Hepatocyte (in vitro differentiated cells): ENCODE data around the gene HOTAIR. TPM values are rescaled to one million over a fixed set of nuclear protein-coding genes. Genes with fewer than 3 reads are reported as not detected.

Source experiments
- DNase-seq: peaks from one replicate; pipeline ENCODE4 v3.0.0-alpha.2; 2016; ENCODE audit warnings: low spot score
- H2AFZ ChIP-seq: fragments of 200-600 bp; sonication (generic); 2 replicates; pipeline ENCODE4 v1.6.0; 2016; ENCODE audit warnings: antibody characterized with exemption, mild to moderate bottlenecking
- H3K27ac ChIP-seq: fragments of 200-600 bp; sonication (generic); 2 replicates; pipeline ENCODE4 v1.5.1; 2016; ENCODE audit warnings: mild to moderate bottlenecking
- H3K27me3 ChIP-seq: fragments of 200-600 bp; sonication (generic); 2 replicates; pipeline ENCODE4 v1.6.1; 2016
- H3K36me3 ChIP-seq: fragments of 200-600 bp; sonication (generic); replicated peaks from 2 replicates; pipeline ENCODE4 v1.5.1; 2016; ENCODE audit warnings: low read depth; ENCODE audit not compliant: insufficient read depth
- H3K4me1 ChIP-seq: fragments of 200-600 bp; sonication (generic); 2 replicates; pipeline ENCODE4 v1.5.1; 2016; ENCODE audit warnings: mild to moderate bottlenecking, moderate library complexity; ENCODE audit not compliant: insufficient read depth
- H3K4me2 ChIP-seq: fragments of 200-600 bp; sonication (generic); 2 replicates; pipeline ENCODE4 v1.6.0; 2016
- H3K4me3 ChIP-seq: fragments of 200-600 bp; sonication (generic); 2 replicates; pipeline ENCODE4 v1.5.1; 2016; ENCODE audit warnings: mild to moderate bottlenecking
- H3K79me2 ChIP-seq: fragments of 200-600 bp; sonication (generic); 2 replicates; pipeline ENCODE4 v1.6.0; 2017; ENCODE audit warnings: mild to moderate bottlenecking
- H3K9me2 ChIP-seq: fragments of 200-600 bp; sonication (generic); replicated peaks from 2 replicates; pipeline ENCODE4 v1.6.0; 2017; ENCODE audit warnings: mild to moderate bottlenecking; ENCODE audit not compliant: insufficient read depth
- H3K9me3 ChIP-seq: fragments of 200-600 bp; sonication (generic); 2 replicates; pipeline ENCODE4 v1.5.1; 2016; ENCODE audit warnings: low read depth, mild to moderate bottlenecking
- H4K20me1 ChIP-seq: fragments of 200-600 bp; sonication (generic); 2 replicates; pipeline ENCODE4 v1.6.0; 2016; ENCODE audit warnings: mild to moderate bottlenecking; ENCODE audit not compliant: insufficient read depth, poor library complexity, severe bottlenecking
- EZH2 ChIP-seq: fragments of 200-600 bp; sonication (generic); IDR thresholded peaks from 2 replicates; pipeline ENCODE4 v1.6.1; 2016; ENCODE audit warnings: antibody characterized with exemption, mild to moderate bottlenecking, borderline replicate concordance
- EZH2phosphoT487 ChIP-seq: fragments of 200-600 bp; sonication (generic); IDR thresholded peaks from one replicate; pipeline ENCODE4 v1.6.1; 2018; ENCODE audit warnings: antibody characterized with exemption, mild to moderate bottlenecking, low read depth, moderate library complexity; ENCODE audit not compliant: unreplicated experiment, severe bottlenecking
- WGBS: methylation state at CpG from one replicate; pipeline ENCODE4 v1.1.6; 2016; ENCODE audit warnings: low lambda C conversion rate; ENCODE audit errors: missing lambda C conversion rate; 5-methylcytosine and 5-hydroxymethylcytosine counted together
- polyA plus RNA-seq: library from polyadenylated mRNA; unstranded; fragments of >200 nt; fragmentation: Nextera tagmentation; extraction: Ambion mirVana; gene quantifications from 2 replicates; pipeline ENCODE4 v1.2.1, GENCODE V29; 2016
- total RNA-seq: library from RNA; depleted of rRNA; stranded (reverse); fragments of >200 nt; gene quantifications from 2 replicates; pipeline ENCODE4 v1.2.3, GENCODE V29; 2014
- TF ChIP-seq, protein P1 (sequence below): fragments of 200-600 bp; sonication (generic); IDR thresholded peaks from 2 replicates; pipeline ENCODE4 v1.5.1; 2016; ENCODE audit warnings: antibody characterized with exemption, mild to moderate bottlenecking; ENCODE audit not compliant: poor library complexity

HOTAIR gene
- total and polyA plus RNA-seq, 2 experiments from 2014 or later = 0.82 to 0.90 TPM

DNA sequence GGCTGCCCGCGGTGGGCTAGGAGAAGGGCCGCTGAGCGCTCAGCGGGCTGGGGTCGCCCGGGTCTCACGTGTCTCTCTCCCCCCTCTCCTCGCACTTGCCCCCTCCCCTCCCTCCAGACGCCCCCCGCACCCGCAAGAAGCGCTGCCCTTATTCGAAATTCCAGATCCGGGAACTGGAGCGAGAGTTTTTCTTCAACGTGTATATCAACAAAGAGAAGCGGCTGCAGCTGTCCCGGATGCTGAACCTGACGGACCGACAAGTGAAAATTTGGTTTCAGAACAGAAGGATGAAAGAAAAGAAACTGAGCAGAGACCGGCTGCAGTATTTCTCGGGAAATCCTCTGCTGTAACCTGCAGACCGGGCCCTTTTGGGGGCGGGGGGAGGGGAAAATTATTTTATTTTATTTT is 314 bp upstream of the HOTAIR start:
- peak overlapping the region; percentile 81 for H2AFZ ChIP-seq
- H3K9me3 ChIP-seq = no peaks in the 10 kb centered on the region
- H3K27ac ChIP-seq = peak overlapping the region; percentile 52
- H3K27me3 ChIP-seq = peaks cover 90% of the 10 kb centered on the region
- no peaks in the 10 kb centered on the region for H3K36me3 ChIP-seq
- no peaks in the 10 kb centered on the region for H3K9me2 ChIP-seq
- H3K4me1 ChIP-seq = peaks cover 36% of the 10 kb centered on the region
- peak overlapping the region; percentile 44 for H3K4me3 ChIP-seq
- no peaks in the 10 kb centered on the region for H3K79me2 ChIP-seq
- H4K20me1 ChIP-seq = no peaks in the 10 kb centered on the region
- WGBS = 5% methylated on average over 15 of the region's 25 CpGs
- TF ChIP-seq, protein P1, sequence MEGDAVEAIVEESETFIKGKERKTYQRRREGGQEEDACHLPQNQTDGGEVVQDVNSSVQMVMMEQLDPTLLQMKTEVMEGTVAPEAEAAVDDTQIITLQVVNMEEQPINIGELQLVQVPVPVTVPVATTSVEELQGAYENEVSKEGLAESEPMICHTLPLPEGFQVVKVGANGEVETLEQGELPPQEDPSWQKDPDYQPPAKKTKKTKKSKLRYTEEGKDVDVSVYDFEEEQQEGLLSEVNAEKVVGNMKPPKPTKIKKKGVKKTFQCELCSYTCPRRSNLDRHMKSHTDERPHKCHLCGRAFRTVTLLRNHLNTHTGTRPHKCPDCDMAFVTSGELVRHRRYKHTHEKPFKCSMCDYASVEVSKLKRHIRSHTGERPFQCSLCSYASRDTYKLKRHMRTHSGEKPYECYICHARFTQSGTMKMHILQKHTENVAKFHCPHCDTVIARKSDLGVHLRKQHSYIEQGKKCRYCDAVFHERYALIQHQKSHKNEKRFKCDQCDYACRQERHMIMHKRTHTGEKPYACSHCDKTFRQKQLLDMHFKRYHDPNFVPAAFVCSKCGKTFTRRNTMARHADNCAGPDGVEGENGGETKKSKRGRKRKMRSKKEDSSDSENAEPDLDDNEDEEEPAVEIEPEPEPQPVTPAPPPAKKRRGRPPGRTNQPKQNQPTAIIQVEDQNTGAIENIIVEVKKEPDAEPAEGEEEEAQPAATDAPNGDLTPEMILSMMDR = no peak
- peak; percentile 57 for TF ChIP-seq EZH2
- peak overlapping the region; percentile 88 for H3K4me2 ChIP-seq
- no peak for DNase-seq

DNA sequence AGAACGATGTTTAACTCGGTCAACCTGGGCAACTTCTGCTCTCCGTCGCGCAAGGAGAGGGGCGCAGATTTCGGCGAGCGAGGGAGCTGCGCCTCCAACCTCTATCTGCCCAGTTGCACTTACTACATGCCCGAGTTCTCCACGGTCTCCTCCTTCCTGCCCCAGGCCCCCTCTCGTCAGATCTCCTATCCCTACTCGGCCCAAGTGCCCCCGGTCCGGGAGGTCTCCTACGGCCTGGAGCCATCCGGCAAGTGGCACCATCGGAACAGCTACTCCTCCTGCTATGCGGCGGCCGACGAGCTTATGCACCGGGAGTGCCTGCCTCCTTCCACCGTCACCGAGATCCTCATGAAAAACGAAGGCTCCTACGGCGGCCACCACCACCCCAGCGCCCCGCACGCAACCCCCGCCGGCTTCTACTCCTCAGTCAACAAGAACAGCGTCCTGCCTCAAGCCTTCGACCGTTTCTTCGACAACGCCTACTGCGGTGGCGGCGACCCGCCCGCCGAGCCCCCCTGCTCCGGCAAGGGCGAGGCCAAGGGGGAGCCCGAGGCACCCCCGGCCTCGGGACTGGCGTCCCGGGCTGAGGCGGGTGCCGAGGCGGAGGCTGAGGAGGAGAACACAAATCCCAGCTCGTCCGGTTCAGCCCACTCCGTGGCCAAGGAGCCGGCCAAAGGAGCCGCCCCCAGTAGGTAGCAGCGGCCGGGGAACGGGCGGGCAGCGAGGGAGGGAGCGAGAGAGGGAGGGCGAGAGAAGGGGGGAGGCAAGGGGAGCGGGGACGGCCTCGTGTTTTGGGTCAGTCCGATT is 1.3 kb downstream of the HOTAIR start:
- no peaks in the 10 kb centered on the region for H3K9me2 ChIP-seq
- no peaks in the 10 kb centered on the region for H4K20me1 ChIP-seq
- peak overlapping the region; percentile 88 for H3K4me2 ChIP-seq
- TF ChIP-seq EZH2phosphoT487 (peak; percentile 91), EZH2 (peak; percentile 97)
- TF ChIP-seq, protein P1 = no peak
- H3K27ac ChIP-seq = peak overlapping the region; percentile 52
- H3K9me3 ChIP-seq = no peaks in the 10 kb centered on the region
- WGBS = 3% methylated on average over 57 of the region's 71 CpGs
- peak overlapping the region; percentile 44 for H3K4me3 ChIP-seq
- peaks cover 27% of the 10 kb centered on the region for H3K4me1 ChIP-seq
- H3K27me3 ChIP-seq = peaks cover 96% of the 10 kb centered on the region
- peak; percentile 46 for DNase-seq
- H2AFZ ChIP-seq = peak overlapping the region; percentile 50
- H3K79me2 ChIP-seq = no peaks in the 10 kb centered on the region
- H3K36me3 ChIP-seq = no peaks in the 10 kb centered on the region

DNA sequence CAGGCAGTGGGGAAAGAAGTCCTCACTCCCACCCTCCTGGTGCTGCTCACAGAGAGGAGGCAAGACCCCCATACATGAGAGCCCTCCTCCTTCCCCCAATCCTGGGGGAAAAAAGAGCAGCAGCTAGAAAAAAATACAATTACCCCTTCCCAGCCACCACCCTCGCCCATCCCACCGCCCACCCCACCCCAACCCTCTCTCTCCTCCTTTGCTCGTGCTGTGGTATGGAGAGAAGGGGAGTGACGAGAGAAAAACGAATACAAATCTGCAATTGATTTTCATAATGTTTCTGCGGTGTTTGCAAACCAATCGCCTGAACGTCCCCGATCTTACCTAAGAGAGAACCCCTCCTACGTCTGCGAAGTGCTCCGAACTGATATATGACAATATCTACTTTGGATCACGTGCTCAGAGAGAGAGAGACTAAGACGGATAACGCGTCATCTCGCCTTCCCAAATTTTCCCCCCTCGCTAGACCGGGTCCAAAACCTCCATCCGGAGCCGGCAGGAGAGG is 2.0 kb downstream of the HOTAIR start, which contains the start of gene HOXC11:
TSS of gene HOXC11 (plus strand) at position 405 of the 514 bp plus-strand sequence. CDS start 116 bp downstream, outside the sequence.
- no peak for DNase-seq
- Histone ChIP-seq H3K79me2 (no peaks in the 10 kb centered on the region), H3K36me3 (no peaks in the 10 kb centered on the region), H3K27me3 (peaks cover 98% of the 10 kb centered on the region), H3K9me2 (no peaks in the 10 kb centered on the region), H3K4me2 (peak within 1 kb of the TSS; percentile 88), H3K27ac (peak within 1 kb of the TSS; percentile 52), H3K9me3 (no peaks in the 10 kb centered on the region), H2AFZ (peak within 1 kb of the TSS; percentile 81), H3K4me3 (peak within 1 kb of the TSS; percentile 44), H4K20me1 (no peaks in the 10 kb centered on the region), H3K4me1 (peaks cover 26% of the 10 kb centered on the region)
- 7% methylated on average over 21 of the region's 21 CpGs for WGBS
- TF ChIP-seq EZH2phosphoT487 = no peak
- TF ChIP-seq, protein P1 = no peak
- TF ChIP-seq EZH2 = no peak
